HEK293 (cell line): ENCODE results near the gene IL24.
A peak's percentile ranks its signal among the peaks of the same experiment; 100 is the strongest.

Source experiments
- CTCF ChIA-PET: fragments of 350-600 bp; formaldehyde crosslinking; extraction: SDS; loops from one replicate; lab custom pipeline; 2021; ENCODE audit warnings: antibody characterized with exemption; lab: Yijun Ruan, JAX
- POLR2A ChIA-PET: fragments of 300-600 bp; formaldehyde crosslinking; extraction: SDS; loops from one replicate; lab custom pipeline; 2020; ENCODE audit warnings: antibody characterized with exemption, inconsistent platforms; lab: Yijun Ruan, JAX
- H3K27ac ChIP-seq: fragments of 200-500 bp; sonication (Bioruptor generic); 2 replicates; pipeline ENCODE4 v1.5.1; 2014; ENCODE audit warnings: low read depth, low read length, control low read depth, inconsistent platforms; ENCODE audit errors: extremely low read depth
- H3K36me3 ChIP-seq, 2 experiments: fragments of 200-500 bp in 1 of 2; sonication (Bioruptor generic) in 1 of 2; 1 replicate in 1 of 2; 2 replicates in 1 of 2; pipeline ENCODE4 v1.5.1; 2014 to 2017; ENCODE audit warnings: inconsistent platforms in 2 of 2, low read length in 2 of 2; ENCODE audit not compliant: control insufficient read depth in 2 of 2, insufficient read depth in 1 of 2
- H3K4me1 ChIP-seq: fragments of 200-500 bp; sonication (Bioruptor generic); 2 replicates; pipeline ENCODE4 v1.5.1; 2014; ENCODE audit warnings: mild to moderate bottlenecking, low read length, inconsistent platforms; ENCODE audit not compliant: control insufficient read depth, insufficient read depth
- H3K4me3 ChIP-seq: 2 replicates; pipeline ENCODE4 v1.5.1; 2011; ENCODE audit warnings: low read depth, mild to moderate bottlenecking, control low read depth, low read length, moderate library complexity
- H3K9me3 ChIP-seq: fragments of 200-500 bp; sonication (Bioruptor generic); 2 replicates; pipeline ENCODE4 v1.5.1; 2014; ENCODE audit warnings: low read depth, low read length, inconsistent platforms; ENCODE audit not compliant: control insufficient read depth, insufficient read depth
- EGR2 ChIP-seq: fragments of 450-650 bp; formaldehyde crosslinking; IDR thresholded peaks from 2 replicates; pipeline ENCODE4 v1.5.1; 2016; ENCODE audit warnings: low read depth, missing biosample characterization, missing genetic modification characterization
- KLF8 ChIP-seq: fragments of 450-650 bp; formaldehyde crosslinking; IDR thresholded peaks from 2 replicates; pipeline ENCODE4 v1.5.1; 2016; ENCODE audit warnings: missing biosample characterization, missing genetic modification characterization
- KLF9 ChIP-seq: fragments of 450-650 bp; formaldehyde crosslinking; IDR thresholded peaks from 2 replicates; pipeline ENCODE4 v1.5.1; 2016; ENCODE audit warnings: missing biosample characterization, missing genetic modification characterization, low read depth
- SETDB1 ChIP-seq: IDR thresholded peaks from one replicate; pipeline ENCODE4 v1.6.1; 2017; ENCODE audit warnings: mild to moderate bottlenecking, low read length, moderate library complexity, mixed read lengths; ENCODE audit not compliant: insufficient read length
- YY2 ChIP-seq: fragments of 450-650 bp; formaldehyde crosslinking; IDR thresholded peaks from 2 replicates; pipeline ENCODE4 v1.5.1; 2016; ENCODE audit warnings: missing biosample characterization, missing genetic modification characterization
- ZBTB1 ChIP-seq: fragments of 450-650 bp; formaldehyde crosslinking; IDR thresholded peaks from 2 replicates; pipeline ENCODE4 v1.5.1; 2016; ENCODE audit warnings: missing biosample characterization, missing genetic modification characterization
- ZNF169 ChIP-seq: fragments of 450-650 bp; formaldehyde crosslinking; IDR thresholded peaks from 2 replicates; pipeline ENCODE4 v1.5.1; 2016; ENCODE audit warnings: missing biosample characterization, missing genetic modification characterization
- ZNF292 ChIP-seq: fragments of 450-650 bp; formaldehyde crosslinking; IDR thresholded peaks from 2 replicates; pipeline ENCODE4 v1.5.1; 2016; ENCODE audit warnings: low read depth, missing biosample characterization, missing genetic modification characterization, borderline replicate concordance
- ZNF658 ChIP-seq: fragments of 450-650 bp; formaldehyde crosslinking; IDR thresholded peaks from 2 replicates; pipeline ENCODE4; 2016; ENCODE audit warnings: missing biosample characterization, missing genetic modification characterization
- ZNF776 ChIP-seq: fragments of 450-650 bp; formaldehyde crosslinking; IDR thresholded peaks from 2 replicates; pipeline ENCODE4 v1.5.0; 2017; ENCODE audit warnings: missing biosample characterization, missing genetic modification characterization, borderline replicate concordance
- ZNF791 ChIP-seq: fragments of 450-650 bp; formaldehyde crosslinking; IDR thresholded peaks from 2 replicates; pipeline ENCODE4 v1.5.1; 2016; ENCODE audit warnings: missing biosample characterization, missing genetic modification characterization
- TF ChIP-seq, protein P1 (sequence below): fragments of 450-650 bp; formaldehyde crosslinking; IDR thresholded peaks from 2 replicates; pipeline ENCODE4 v1.5.1; 2016; ENCODE audit warnings: missing biosample characterization, missing genetic modification characterization, borderline replicate concordance
- TF ChIP-seq, protein P2 (sequence below): fragments of 450-650 bp; formaldehyde crosslinking; IDR thresholded peaks from 2 replicates; pipeline ENCODE4 v1.5.1; 2016; ENCODE audit warnings: missing biosample characterization, missing genetic modification characterization
- TF ChIP-seq, protein P3 (sequence below): fragments of 450-650 bp; formaldehyde crosslinking; IDR thresholded peaks from 2 replicates; pipeline ENCODE4 v1.5.1; 2016; ENCODE audit warnings: missing biosample characterization, missing genetic modification characterization
- TF ChIP-seq, protein P4 (sequence below): fragments of 450-650 bp; formaldehyde crosslinking; IDR thresholded peaks from 2 replicates; pipeline ENCODE4 v1.5.1; 2016; ENCODE audit warnings: missing biosample characterization, missing genetic modification characterization
- TF ChIP-seq, protein P5 (sequence below): fragments of 450-650 bp; formaldehyde crosslinking; IDR thresholded peaks from 2 replicates; pipeline ENCODE4 v1.5.1; 2016; ENCODE audit warnings: missing biosample characterization, missing genetic modification characterization
- TF ChIP-seq, protein P6 (sequence below): fragments of 450-650 bp; formaldehyde crosslinking; IDR thresholded peaks from 2 replicates; pipeline ENCODE4 v1.5.1; 2016; ENCODE audit warnings: missing biosample characterization, missing genetic modification characterization
- TF ChIP-seq, protein P7 (sequence below): fragments of 450-650 bp; formaldehyde crosslinking; IDR thresholded peaks from 2 replicates; pipeline ENCODE4 v1.5.1; 2016; ENCODE audit warnings: missing biosample characterization, missing genetic modification characterization

The IL24 gene

DNA sequence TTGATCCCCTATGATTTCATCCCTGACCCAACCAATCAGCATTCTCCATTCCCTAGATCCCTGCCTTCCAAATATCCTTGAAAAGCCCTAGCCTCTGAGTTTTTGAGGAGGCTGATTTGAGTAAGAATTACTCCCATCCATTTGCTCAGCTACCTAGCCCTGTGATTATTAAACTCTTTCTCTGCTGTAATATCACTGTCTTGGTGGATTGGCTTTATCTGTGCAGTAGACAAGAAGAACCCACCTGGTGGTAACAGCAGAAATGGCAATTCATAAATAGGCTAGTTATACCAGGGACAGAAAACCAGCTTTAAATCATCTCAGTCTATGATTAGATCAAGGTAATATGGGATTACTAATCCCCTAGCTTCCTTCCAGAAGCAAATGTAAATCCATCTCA is 18.8 kb upstream of the IL24 start (continued):
- TF ChIP-seq, protein P1, sequence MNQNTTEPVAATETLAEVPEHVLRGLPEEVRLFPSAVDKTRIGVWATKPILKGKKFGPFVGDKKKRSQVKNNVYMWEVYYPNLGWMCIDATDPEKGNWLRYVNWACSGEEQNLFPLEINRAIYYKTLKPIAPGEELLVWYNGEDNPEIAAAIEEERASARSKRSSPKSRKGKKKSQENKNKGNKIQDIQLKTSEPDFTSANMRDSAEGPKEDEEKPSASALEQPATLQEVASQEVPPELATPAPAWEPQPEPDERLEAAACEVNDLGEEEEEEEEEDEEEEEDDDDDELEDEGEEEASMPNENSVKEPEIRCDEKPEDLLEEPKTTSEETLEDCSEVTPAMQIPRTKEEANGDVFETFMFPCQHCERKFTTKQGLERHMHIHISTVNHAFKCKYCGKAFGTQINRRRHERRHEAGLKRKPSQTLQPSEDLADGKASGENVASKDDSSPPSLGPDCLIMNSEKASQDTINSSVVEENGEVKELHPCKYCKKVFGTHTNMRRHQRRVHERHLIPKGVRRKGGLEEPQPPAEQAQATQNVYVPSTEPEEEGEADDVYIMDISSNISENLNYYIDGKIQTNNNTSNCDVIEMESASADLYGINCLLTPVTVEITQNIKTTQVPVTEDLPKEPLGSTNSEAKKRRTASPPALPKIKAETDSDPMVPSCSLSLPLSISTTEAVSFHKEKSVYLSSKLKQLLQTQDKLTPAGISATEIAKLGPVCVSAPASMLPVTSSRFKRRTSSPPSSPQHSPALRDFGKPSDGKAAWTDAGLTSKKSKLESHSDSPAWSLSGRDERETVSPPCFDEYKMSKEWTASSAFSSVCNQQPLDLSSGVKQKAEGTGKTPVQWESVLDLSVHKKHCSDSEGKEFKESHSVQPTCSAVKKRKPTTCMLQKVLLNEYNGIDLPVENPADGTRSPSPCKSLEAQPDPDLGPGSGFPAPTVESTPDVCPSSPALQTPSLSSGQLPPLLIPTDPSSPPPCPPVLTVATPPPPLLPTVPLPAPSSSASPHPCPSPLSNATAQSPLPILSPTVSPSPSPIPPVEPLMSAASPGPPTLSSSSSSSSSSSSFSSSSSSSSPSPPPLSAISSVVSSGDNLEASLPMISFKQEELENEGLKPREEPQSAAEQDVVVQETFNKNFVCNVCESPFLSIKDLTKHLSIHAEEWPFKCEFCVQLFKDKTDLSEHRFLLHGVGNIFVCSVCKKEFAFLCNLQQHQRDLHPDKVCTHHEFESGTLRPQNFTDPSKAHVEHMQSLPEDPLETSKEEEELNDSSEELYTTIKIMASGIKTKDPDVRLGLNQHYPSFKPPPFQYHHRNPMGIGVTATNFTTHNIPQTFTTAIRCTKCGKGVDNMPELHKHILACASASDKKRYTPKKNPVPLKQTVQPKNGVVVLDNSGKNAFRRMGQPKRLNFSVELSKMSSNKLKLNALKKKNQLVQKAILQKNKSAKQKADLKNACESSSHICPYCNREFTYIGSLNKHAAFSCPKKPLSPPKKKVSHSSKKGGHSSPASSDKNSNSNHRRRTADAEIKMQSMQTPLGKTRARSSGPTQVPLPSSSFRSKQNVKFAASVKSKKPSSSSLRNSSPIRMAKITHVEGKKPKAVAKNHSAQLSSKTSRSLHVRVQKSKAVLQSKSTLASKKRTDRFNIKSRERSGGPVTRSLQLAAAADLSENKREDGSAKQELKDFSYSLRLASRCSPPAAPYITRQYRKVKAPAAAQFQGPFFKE (tag by site-specific recombination): no peak
- no peak for TF ChIP-seq ZNF658
- peak; percentile 90 for TF ChIP-seq SETDB1
- TF ChIP-seq, protein P2, sequence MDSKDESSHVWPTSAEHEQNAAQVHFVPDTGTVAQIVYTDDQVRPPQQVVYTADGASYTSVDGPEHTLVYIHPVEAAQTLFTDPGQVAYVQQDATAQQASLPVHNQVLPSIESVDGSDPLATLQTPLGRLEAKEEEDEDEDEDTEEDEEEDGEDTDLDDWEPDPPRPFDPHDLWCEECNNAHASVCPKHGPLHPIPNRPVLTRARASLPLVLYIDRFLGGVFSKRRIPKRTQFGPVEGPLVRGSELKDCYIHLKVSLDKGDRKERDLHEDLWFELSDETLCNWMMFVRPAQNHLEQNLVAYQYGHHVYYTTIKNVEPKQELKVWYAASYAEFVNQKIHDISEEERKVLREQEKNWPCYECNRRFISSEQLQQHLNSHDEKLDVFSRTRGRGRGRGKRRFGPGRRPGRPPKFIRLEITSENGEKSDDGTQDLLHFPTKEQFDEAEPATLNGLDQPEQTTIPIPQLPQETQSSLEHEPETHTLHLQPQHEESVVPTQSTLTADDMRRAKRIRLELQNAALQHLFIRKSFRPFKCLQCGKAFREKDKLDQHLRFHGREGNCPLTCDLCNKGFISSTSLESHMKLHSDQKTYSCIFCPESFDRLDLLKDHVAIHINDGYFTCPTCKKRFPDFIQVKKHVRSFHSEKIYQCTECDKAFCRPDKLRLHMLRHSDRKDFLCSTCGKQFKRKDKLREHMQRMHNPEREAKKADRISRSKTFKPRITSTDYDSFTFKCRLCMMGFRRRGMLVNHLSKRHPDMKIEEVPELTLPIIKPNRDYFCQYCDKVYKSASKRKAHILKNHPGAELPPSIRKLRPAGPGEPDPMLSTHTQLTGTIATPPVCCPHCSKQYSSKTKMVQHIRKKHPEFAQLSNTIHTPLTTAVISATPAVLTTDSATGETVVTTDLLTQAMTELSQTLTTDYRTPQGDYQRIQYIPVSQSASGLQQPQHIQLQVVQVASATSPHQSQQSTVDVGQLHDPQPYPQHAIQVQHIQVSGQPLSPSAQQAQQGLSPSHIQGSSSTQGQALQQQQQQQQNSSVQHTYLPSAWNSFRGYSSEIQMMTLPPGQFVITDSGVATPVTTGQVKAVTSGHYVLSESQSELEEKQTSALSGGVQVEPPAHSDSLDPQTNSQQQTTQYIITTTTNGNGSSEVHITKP (tag by site-specific recombination): no peak

DNA sequence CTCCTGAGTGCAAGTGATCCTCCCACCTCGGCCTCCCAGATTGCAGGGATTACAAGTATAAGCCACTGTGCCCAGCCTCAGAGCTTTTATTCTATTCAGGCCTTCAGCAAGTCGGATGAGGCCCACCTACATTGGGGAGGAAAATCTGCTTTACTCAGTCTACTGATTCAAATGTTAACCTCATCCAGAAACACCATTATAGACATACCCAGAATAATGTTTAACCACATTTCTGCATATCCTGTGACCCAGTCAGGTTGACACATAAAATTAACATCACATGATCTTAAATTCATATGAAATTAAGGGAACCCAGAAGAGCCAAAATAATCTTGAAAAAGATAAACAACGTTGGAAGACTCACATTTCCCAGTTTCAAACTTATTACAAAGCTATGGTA is 16.9 kb upstream of the IL24 start:
- no peaks in the 10 kb centered on the region for H3K36me3 ChIP-seq
- ChIA-PET CTCF (interaction anchor here (1.0 to 2.1 kb wide), 6 partner anchors 10 to 154 kb away, joined by 3 to 15 read pairs (median 4); partner anchors contain the start of gene IL20), POLR2A (no interaction called here)
- no peaks in the 10 kb centered on the region for H3K9me3 ChIP-seq
- H3K27ac ChIP-seq: no peak overlapping the region
- no peaks in the 10 kb centered on the region for H3K4me1 ChIP-seq
- no peak overlapping the region for H3K4me3 ChIP-seq
- no peak for TF ChIP-seq YY2 (tag by site-specific recombination)
- TF ChIP-seq, protein P3, sequence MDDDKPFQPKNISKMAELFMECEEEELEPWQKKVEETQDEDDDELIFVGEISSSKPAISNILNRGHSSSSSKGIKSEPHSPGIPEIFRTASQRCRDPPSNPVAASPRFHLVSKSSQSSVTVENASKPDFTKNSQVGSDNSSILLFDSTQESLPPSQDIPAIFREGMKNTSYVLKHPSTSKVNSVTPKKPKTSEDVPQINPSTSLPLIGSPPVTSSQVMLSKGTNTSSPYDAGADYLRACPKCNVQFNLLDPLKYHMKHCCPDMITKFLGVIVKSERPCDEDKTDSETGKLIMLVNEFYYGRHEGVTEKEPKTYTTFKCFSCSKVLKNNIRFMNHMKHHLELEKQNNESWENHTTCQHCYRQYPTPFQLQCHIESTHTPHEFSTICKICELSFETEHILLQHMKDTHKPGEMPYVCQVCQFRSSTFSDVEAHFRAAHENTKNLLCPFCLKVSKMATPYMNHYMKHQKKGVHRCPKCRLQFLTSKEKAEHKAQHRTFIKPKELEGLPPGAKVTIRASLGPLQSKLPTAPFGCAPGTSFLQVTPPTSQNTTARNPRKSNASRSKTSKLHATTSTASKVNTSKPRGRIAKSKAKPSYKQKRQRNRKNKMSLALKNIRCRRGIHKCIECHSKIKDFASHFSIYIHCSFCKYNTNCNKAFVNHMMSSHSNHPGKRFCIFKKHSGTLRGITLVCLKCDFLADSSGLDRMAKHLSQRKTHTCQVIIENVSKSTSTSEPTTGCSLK: no peak
- TF ChIP-seq ZNF776: no peak
- TF ChIP-seq ZNF292 (tag by site-specific recombination): no peak
- TF ChIP-seq KLF9 (tag by site-specific recombination): no peak
- TF ChIP-seq, protein P4, sequence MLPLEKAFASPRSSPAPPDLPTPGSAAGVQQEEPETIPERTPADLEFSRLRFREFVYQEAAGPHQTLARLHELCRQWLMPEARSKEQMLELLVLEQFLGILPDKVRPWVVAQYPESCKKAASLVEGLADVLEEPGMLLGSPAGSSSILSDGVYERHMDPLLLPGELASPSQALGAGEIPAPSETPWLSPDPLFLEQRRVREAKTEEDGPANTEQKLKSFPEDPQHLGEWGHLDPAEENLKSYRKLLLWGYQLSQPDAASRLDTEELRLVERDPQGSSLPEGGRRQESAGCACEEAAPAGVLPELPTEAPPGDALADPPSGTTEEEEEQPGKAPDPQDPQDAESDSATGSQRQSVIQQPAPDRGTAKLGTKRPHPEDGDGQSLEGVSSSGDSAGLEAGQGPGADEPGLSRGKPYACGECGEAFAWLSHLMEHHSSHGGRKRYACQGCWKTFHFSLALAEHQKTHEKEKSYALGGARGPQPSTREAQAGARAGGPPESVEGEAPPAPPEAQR (tag by site-specific recombination): no peak
- TF ChIP-seq ZNF791 (tag by site-specific recombination): no peak
- no peak for TF ChIP-seq ZBTB1
- TF ChIP-seq, protein P5, sequence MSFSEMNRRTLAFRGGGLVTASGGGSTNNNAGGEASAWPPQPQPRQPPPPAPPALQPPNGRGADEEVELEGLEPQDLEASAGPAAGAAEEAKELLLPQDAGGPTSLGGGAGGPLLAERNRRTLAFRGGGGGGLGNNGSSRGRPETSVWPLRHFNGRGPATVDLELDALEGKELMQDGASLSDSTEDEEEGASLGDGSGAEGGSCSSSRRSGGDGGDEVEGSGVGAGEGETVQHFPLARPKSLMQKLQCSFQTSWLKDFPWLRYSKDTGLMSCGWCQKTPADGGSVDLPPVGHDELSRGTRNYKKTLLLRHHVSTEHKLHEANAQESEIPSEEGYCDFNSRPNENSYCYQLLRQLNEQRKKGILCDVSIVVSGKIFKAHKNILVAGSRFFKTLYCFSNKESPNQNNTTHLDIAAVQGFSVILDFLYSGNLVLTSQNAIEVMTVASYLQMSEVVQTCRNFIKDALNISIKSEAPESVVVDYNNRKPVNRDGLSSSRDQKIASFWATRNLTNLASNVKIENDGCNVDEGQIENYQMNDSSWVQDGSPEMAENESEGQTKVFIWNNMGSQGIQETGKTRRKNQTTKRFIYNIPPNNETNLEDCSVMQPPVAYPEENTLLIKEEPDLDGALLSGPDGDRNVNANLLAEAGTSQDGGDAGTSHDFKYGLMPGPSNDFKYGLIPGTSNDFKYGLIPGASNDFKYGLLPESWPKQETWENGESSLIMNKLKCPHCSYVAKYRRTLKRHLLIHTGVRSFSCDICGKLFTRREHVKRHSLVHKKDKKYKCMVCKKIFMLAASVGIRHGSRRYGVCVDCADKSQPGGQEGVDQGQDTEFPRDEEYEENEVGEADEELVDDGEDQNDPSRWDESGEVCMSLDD (tag by site-specific recombination): no peak
- no peak for TF ChIP-seq EGR2
- TF ChIP-seq, protein P6, sequence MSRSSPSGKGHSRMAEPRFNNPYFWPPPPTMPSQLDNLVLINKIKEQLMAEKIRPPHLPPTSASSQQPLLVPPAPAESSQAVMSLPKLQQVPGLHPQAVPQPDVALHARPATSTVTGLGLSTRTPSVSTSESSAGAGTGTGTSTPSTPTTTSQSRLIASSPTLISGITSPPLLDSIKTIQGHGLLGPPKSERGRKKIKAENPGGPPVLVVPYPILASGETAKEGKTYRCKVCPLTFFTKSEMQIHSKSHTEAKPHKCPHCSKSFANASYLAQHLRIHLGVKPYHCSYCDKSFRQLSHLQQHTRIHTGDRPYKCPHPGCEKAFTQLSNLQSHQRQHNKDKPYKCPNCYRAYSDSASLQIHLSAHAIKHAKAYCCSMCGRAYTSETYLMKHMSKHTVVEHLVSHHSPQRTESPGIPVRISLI: no peak
- TF ChIP-seq ZNF169: no peak
- no peak for TF ChIP-seq KLF8 (tag by site-specific recombination)
- TF ChIP-seq, protein P7, sequence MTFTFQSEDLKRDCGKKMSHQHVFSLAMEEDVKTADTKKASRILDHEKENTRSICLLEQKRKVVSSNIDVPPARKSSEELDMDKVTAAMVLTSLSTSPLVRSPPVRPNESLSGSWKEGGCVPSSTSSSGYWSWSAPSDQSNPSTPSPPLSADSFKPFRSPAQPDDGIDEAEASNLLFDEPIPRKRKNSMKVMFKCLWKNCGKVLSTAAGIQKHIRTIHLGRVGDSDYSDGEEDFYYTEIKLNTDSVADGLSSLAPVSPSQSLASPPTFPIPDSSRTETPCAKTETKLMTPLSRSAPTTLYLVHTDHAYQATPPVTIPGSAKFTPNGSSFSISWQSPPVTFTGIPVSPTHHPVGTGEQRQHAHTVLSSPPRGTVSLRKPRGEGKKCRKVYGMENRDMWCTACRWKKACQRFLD: no peak
